H1 (cell line): ENCODE data around the gene CD226. TPM values are rescaled to one million over a fixed set of nuclear protein-coding genes. Genes with fewer than 3 reads are reported as not detected.

Experiments used
- CTCF ChIA-PET: fragments of 300-600 bp; sonication (Branson Sonifier 250); formaldehyde crosslinking; loops from one replicate; lab custom pipeline; 2021; ENCODE audit not compliant: partially characterized antibody; lab: Charles Lee
- POLR2A ChIA-PET: fragments of 300-600 bp; sonication (Branson Sonifier 250); formaldehyde crosslinking; loops from one replicate; lab custom pipeline; 2021; ENCODE audit warnings: inconsistent platforms; ENCODE audit not compliant: partially characterized antibody; lab: Charles Lee
- DNase-seq, 2 experiments: peaks; one replicate each; pipeline versions ENCODE4 v3.0.0 to v3.0.0-alpha.2; 2010 to 2022; ENCODE audit warnings: low spot score in 2 of 2, low read depth in 1 of 2, mixed read lengths in 1 of 2
- FAIRE-seq: peaks from 2 replicates; lab custom pipeline; 2011; peaks lifted over from hg19 to GRCh38; lab: Jason Lieb, UNC
- H2AFZ ChIP-seq: 2 replicates; pipeline ENCODE4 v1.8.1; 2012; ENCODE audit warnings: low read length, inconsistent platforms
- H2AK5ac ChIP-seq: 2 replicates; pipeline ENCODE4 v1.6.1; 2013; ENCODE audit warnings: low read depth, low read length
- H2BK120ac ChIP-seq: replicated peaks from 2 replicates; pipeline ENCODE3; 2013; ENCODE audit warnings: low read depth, low read length, inconsistent platforms
- H2BK12ac ChIP-seq: 2 replicates; pipeline ENCODE4 v1.6.1; 2013; ENCODE audit warnings: low read depth, low read length
- H2BK15ac ChIP-seq: 2 replicates; pipeline ENCODE4 v1.6.1; 2013; ENCODE audit warnings: low read length
- H2BK20ac ChIP-seq: 2 replicates; pipeline ENCODE4 v1.6.1; 2013; ENCODE audit warnings: low read length
- H2BK5ac ChIP-seq: 2 replicates; pipeline ENCODE4 v1.6.1; 2013; ENCODE audit warnings: low read depth, low read length
- H3K14ac ChIP-seq: 2 replicates; pipeline ENCODE4 v1.6.1; 2013; ENCODE audit warnings: inconsistent platforms; ENCODE audit not compliant: insufficient read length
- H3K18ac ChIP-seq: 2 replicates; pipeline ENCODE4 v1.6.1; 2013; ENCODE audit warnings: low read length; ENCODE audit errors: extremely low read depth
- H3K23ac ChIP-seq: 2 replicates; pipeline ENCODE4 v1.6.1; 2013; ENCODE audit warnings: inconsistent platforms; ENCODE audit not compliant: insufficient read length
- H3K23me2 ChIP-seq: 2 replicates; pipeline ENCODE4 v1.6.1; 2013; ENCODE audit warnings: low read depth, low read length
- H3K27ac ChIP-seq: 2 replicates; pipeline ENCODE4 v1.6.1; 2011; ENCODE audit warnings: low read depth, low read length, inconsistent platforms
- H3K27me3 ChIP-seq, 4 experiments: replicated peaks in 1 of 4; 1 replicate in 1 of 4; 2 replicates in 3 of 4; pipeline versions ENCODE4 v1.6.1 to v1.8.1; 2011 to 2013; ENCODE audit warnings: low read length in 3 of 4, mild to moderate bottlenecking in 3 of 4, inconsistent platforms in 2 of 4, mixed read lengths in 2 of 4, moderate library complexity in 1 of 4; ENCODE audit not compliant: control insufficient read depth in 3 of 4, insufficient read depth in 3 of 4; ENCODE audit errors: extremely low read depth in 1 of 4
- H3K36me3 ChIP-seq, 4 experiments: 2 replicates each; pipeline versions ENCODE4 v1.6.1 to v1.8.1; 2011 to 2013; ENCODE audit warnings: mild to moderate bottlenecking in 4 of 4, low read length in 3 of 4, moderate library complexity in 2 of 4, control low read depth in 1 of 4, inconsistent platforms in 1 of 4; ENCODE audit not compliant: insufficient read depth in 4 of 4, control insufficient read depth in 2 of 4
- H3K4ac ChIP-seq: replicated peaks from 2 replicates; pipeline ENCODE3; 2013; ENCODE audit warnings: low read length, low read depth, mixed read lengths, inconsistent platforms; ENCODE audit not compliant: insufficient read length
- H3K4me1 ChIP-seq, 4 experiments: replicated peaks in 1 of 4; 1 replicate in 1 of 4; 2 replicates in 3 of 4; pipeline versions ENCODE4 v1.6.1 to v1.8.1; 2011 to 2013; ENCODE audit warnings: low read length in 3 of 4, inconsistent platforms in 2 of 4, mixed read lengths in 1 of 4; ENCODE audit not compliant: insufficient read depth in 4 of 4, control insufficient read depth in 3 of 4
- H3K4me2 ChIP-seq, 2 experiments: 2 replicates each; pipeline versions ENCODE4 v1.6.1 to v1.8.1; 2011 to 2013; ENCODE audit warnings: low read depth in 2 of 2, low read length in 2 of 2, control low read depth in 1 of 2, inconsistent platforms in 1 of 2, mild to moderate bottlenecking in 1 of 2; ENCODE audit not compliant: insufficient read depth in 1 of 2
- H3K4me3 ChIP-seq, 4 experiments: fragments of 200-600, 300-600 bp in 1 of 4; sonication (generic), shearing (Covaris generic), sonication (Bioruptor Twin) in 1 of 4; 2 replicates each; pipeline versions ENCODE4 v1.5.1 to v1.8.1; 2011 to 2016; ENCODE audit warnings: low read length in 4 of 4, low read depth in 3 of 4, control low read depth in 2 of 4, inconsistent platforms in 2 of 4, mild to moderate bottlenecking in 2 of 4, mixed read lengths in 1 of 4, moderate library complexity in 1 of 4; ENCODE audit not compliant: insufficient read depth in 2 of 4; ENCODE audit errors: extremely low read depth in 1 of 4
- H3K56ac ChIP-seq: replicated peaks from 2 replicates; pipeline ENCODE3; 2013; ENCODE audit warnings: low read depth, mild to moderate bottlenecking, mixed read lengths, low read length, inconsistent platforms; ENCODE audit not compliant: insufficient read length
- H3K79me1 ChIP-seq: 2 replicates; pipeline ENCODE4 v1.6.1; 2013; ENCODE audit warnings: low read depth, low read length, control low read depth
- H3K79me2 ChIP-seq, 2 experiments: 2 replicates each; pipeline versions ENCODE4 v1.6.1 to v1.8.1; 2012 to 2013; ENCODE audit warnings: low read length in 2 of 2, mild to moderate bottlenecking in 2 of 2, inconsistent platforms in 1 of 2; ENCODE audit not compliant: insufficient read depth in 2 of 2, control insufficient read depth in 1 of 2
- H3K9ac ChIP-seq, 4 experiments: replicated peaks in 1 of 4; 1 replicate in 1 of 4; 2 replicates in 3 of 4; pipeline versions ENCODE4 v1.6.1 to v1.8.1; 2011 to 2013; ENCODE audit warnings: low read depth in 3 of 4, low read length in 3 of 4, control low read depth in 2 of 4, mild to moderate bottlenecking in 2 of 4, moderate library complexity in 2 of 4, inconsistent platforms in 1 of 4; ENCODE audit errors: extremely low read depth in 1 of 4
- H3K9me3 ChIP-seq, 2 experiments: 2 replicates each; pipeline versions ENCODE4 v1.6.1 to v1.8.1; 2012 to 2013; ENCODE audit warnings: mild to moderate bottlenecking in 2 of 2, moderate library complexity in 2 of 2, control low read depth in 1 of 2, inconsistent platforms in 1 of 2, low read depth in 1 of 2, low read length in 1 of 2, mixed read lengths in 1 of 2; ENCODE audit not compliant: insufficient read depth in 2 of 2
- H4K20me1 ChIP-seq, 2 experiments: replicated peaks in 1 of 2; 2 replicates each; pipeline versions ENCODE3 to v1.8.1; 2011 to 2013; ENCODE audit warnings: inconsistent platforms in 2 of 2, low read length in 2 of 2, mild to moderate bottlenecking in 1 of 2; ENCODE audit not compliant: insufficient read depth in 2 of 2, control insufficient read depth in 1 of 2
- H4K5ac ChIP-seq: 2 replicates; pipeline ENCODE4 v1.6.1; 2013; ENCODE audit warnings: low read length, low read depth, mixed read lengths, inconsistent platforms; ENCODE audit not compliant: insufficient read length
- H4K8ac ChIP-seq: 2 replicates; pipeline ENCODE4 v1.8.0; 2013; ENCODE audit warnings: mild to moderate bottlenecking, moderate library complexity, low read length, inconsistent platforms; ENCODE audit not compliant: insufficient read depth; ENCODE audit errors: extremely low read depth
- H4K91ac ChIP-seq: replicated peaks from 2 replicates; pipeline ENCODE3; 2013; ENCODE audit warnings: low read length, mixed read lengths, inconsistent platforms; ENCODE audit not compliant: insufficient read length
- BACH1 ChIP-seq: IDR thresholded peaks from 2 replicates; pipeline ENCODE4 v1.6.1; 2012; ENCODE audit warnings: low read length, improper control_type of control experiment
- BRCA1 ChIP-seq: IDR thresholded peaks from 2 replicates; pipeline ENCODE4 v1.6.1; 2012; ENCODE audit warnings: low read depth, low read length, improper control_type of control experiment
- CBX8 ChIP-seq: fragments of 300-800, 300-1000 bp; sonication (generic); IDR thresholded peaks from 2 replicates; pipeline ENCODE4 v1.7.1; 2016; ENCODE audit warnings: low read depth, low read length, borderline replicate concordance
- CREB1 ChIP-seq: IDR thresholded peaks from 2 replicates; pipeline ENCODE4 v1.6.1; 2012; ENCODE audit warnings: inconsistent platforms
- GABPA ChIP-seq: IDR thresholded peaks from 2 replicates; pipeline ENCODE4 v1.6.1; 2011; ENCODE audit warnings: mild to moderate bottlenecking, low read length, moderate library complexity, borderline replicate concordance; ENCODE audit not compliant: insufficient read depth
- HDAC6 ChIP-seq: IDR thresholded peaks from one replicate; pipeline ENCODE4 v1.7.1; 2012; ENCODE audit warnings: low read depth, mild to moderate bottlenecking, inconsistent platforms, low read length, moderate library complexity
- JUN ChIP-seq: IDR thresholded peaks from 2 replicates; pipeline ENCODE4 v1.6.1; 2011; ENCODE audit warnings: low read depth, mild to moderate bottlenecking, improper control_type of control experiment, low read length
- JUND ChIP-seq: IDR thresholded peaks from 2 replicates; pipeline ENCODE4 v1.6.1; 2011; ENCODE audit warnings: mild to moderate bottlenecking, improper control_type of control experiment, low read length
- RBBP5 ChIP-seq: IDR thresholded peaks from 2 replicates; pipeline ENCODE4 v1.7.1; 2012; ENCODE audit warnings: low read depth, mild to moderate bottlenecking, inconsistent platforms, low read length, moderate library complexity, borderline replicate concordance
- RFX5 ChIP-seq: IDR thresholded peaks from 2 replicates; pipeline ENCODE4 v1.6.1; 2011; ENCODE audit warnings: low read depth, low read length, improper control_type of control experiment, borderline replicate concordance
- SIX5 ChIP-seq: IDR thresholded peaks from 2 replicates; pipeline ENCODE4 v1.6.1; 2011; ENCODE audit warnings: mild to moderate bottlenecking, low read depth, low read length
- SP4 ChIP-seq: IDR thresholded peaks from 2 replicates; pipeline ENCODE4 v1.6.1; 2012; ENCODE audit warnings: low read length, inconsistent platforms
- SRF ChIP-seq: IDR thresholded peaks from 2 replicates; pipeline ENCODE4 v1.6.1; 2011; ENCODE audit warnings: mild to moderate bottlenecking, low read depth, low read length, moderate library complexity
- TAF7 ChIP-seq: optimal IDR thresholded peaks from 2 replicates; pipeline ENCODE3; 2011; ENCODE audit warnings: low read depth, mild to moderate bottlenecking, inconsistent platforms, low read length, moderate library complexity, borderline replicate concordance
- YY1 ChIP-seq: IDR thresholded peaks from 2 replicates; pipeline ENCODE4 v1.6.1; 2011; ENCODE audit warnings: low read depth, mild to moderate bottlenecking, low read length
- ZNF274 ChIP-seq: IDR thresholded peaks from 2 replicates; pipeline ENCODE4 v1.7.0; 2012; ENCODE audit warnings: low read length, borderline replicate concordance; ENCODE audit errors: extremely low read depth
- WGBS, 2 experiments: shearing (Covaris generic) in 1 of 2; methylation state at CpG; one replicate each; pipeline versions ENCODE4 v1.1.6 to v1.1.7; 2013 to 2015; ENCODE audit warnings: low lambda C conversion rate in 2 of 2, mixed read lengths in 2 of 2, inconsistent platforms in 1 of 2, low coverage in 1 of 2, missing lambda C conversion rate in 1 of 2; ENCODE audit not compliant: insufficient replicate concordance in 2 of 2, insufficient coverage in 1 of 2, insufficient read length in 1 of 2; ENCODE audit errors: extremely low coverage in 1 of 2, missing lambda C conversion rate in 1 of 2; 5-methylcytosine and 5-hydroxymethylcytosine counted together
- polyA plus RNA-seq, 7 experiments: library from polyadenylated mRNA; depleted of rRNA in 3 of 7; stranded (reverse) in 5 of 7; unstranded in 2 of 7; fragments of >200 nt in 5 of 7; fragments of 200-250 nt in 2 of 7; gene quantifications; 1 replicate in 5 of 7; 2 replicates in 1 of 7; 4 replicates in 1 of 7; pipeline versions ENCODE4 v1.2.1 to v1.2.3, GENCODE V29; 2011 to 2013; ENCODE audit warnings: missing spikeins in 2 of 7, mixed read lengths in 2 of 7
- total RNA-seq: library from RNA; stranded (reverse); fragmentation: NEBNext Ultra II Directional; extraction: Animal tissue kit (Norgen Biotek cat#: 25700); gene quantifications from 2 replicates; pipeline ENCODE4 v1.2.1, GENCODE V29; 2021
- TF ChIP-seq, protein P1 (sequence below): IDR thresholded peaks from 2 replicates; pipeline ENCODE4 v1.6.1; 2012; ENCODE audit warnings: inconsistent platforms

The CD226 gene
- total and polyA plus RNA-seq, 2 of the 8 experiments (the other 6 are each of a cell fraction or from before 2014, with no cell fraction given) = not detected

DNA sequence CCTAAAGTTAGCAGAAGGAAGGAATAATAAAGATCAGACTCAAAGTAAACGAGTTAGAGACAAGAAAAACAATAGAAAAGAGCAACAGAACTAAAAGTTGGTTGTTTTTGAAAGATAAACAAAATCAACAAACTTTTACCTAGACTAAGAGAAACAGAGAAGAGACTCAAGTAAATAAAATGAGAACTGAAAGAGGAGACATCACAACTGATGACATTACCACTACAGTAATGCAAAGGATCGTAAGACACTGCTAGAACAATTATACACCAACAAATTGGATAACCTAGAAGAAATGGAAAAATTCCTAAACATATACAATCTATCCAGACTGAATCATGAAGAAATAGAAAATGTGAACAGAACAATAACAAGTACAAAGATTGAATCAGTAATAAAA, 139.3 kb downstream of the CD226 start:
- H4K91ac ChIP-seq = no peak overlapping the region
- no peak for TF ChIP-seq SP4
- TF ChIP-seq GABPA = no peak
- no peak for TF ChIP-seq RFX5
- no peak for TF ChIP-seq TAF7
- TF ChIP-seq CREB1 = no peak
- TF ChIP-seq BACH1 = no peak
- no peak for TF ChIP-seq JUND
- no peak for TF ChIP-seq HDAC6
- TF ChIP-seq SIX5 = no peak
- no peak for TF ChIP-seq CBX8
- TF ChIP-seq, protein P1, sequence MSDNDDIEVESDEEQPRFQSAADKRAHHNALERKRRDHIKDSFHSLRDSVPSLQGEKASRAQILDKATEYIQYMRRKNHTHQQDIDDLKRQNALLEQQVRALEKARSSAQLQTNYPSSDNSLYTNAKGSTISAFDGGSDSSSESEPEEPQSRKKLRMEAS = no peak
- TF ChIP-seq ZNF274 = no peak
- TF ChIP-seq JUN = no peak
- no peak for TF ChIP-seq BRCA1
- TF ChIP-seq RBBP5 = no peak
- TF ChIP-seq YY1 = no peak
- no peak for TF ChIP-seq SRF
- no peaks in the 10 kb centered on the region for H3K36me3 ChIP-seq
- DNase-seq = no peak
- H3K9ac ChIP-seq = no peak overlapping the region
- H2BK12ac ChIP-seq = no peak overlapping the region
- H3K79me2 ChIP-seq = no peaks in the 10 kb centered on the region
- H3K27ac ChIP-seq = no peak overlapping the region
- H3K79me1 ChIP-seq = no peaks in the 10 kb centered on the region
- H2BK5ac ChIP-seq = no peak overlapping the region
- no peaks in the 10 kb centered on the region for H4K20me1 ChIP-seq
- H3K14ac ChIP-seq = no peak overlapping the region
- no peak overlapping the region for H3K4ac ChIP-seq
- H3K27me3 ChIP-seq = no peaks in the 10 kb centered on the region
- no peak overlapping the region for H3K4me3 ChIP-seq
- POLR2A ChIA-PET = no interaction called here
- WGBS, 2 experiments = 83% methylated on average over 2 of the region's 2 CpGs; no CpG with 5 or more reads in 1 of the 2 experiments
- H3K18ac ChIP-seq = no peak overlapping the region
- no peak overlapping the region for H3K23ac ChIP-seq
- H3K4me1 ChIP-seq = no peaks in the 10 kb centered on the region
- no peak for FAIRE-seq
- no peak overlapping the region for H3K56ac ChIP-seq
- no peak overlapping the region for H3K4me2 ChIP-seq
- H2AFZ ChIP-seq = no peak overlapping the region
- H2BK120ac ChIP-seq = no peak overlapping the region
- no peak overlapping the region for H4K8ac ChIP-seq
- H3K23me2 ChIP-seq = no peaks in the 10 kb centered on the region
- no peak overlapping the region for H4K5ac ChIP-seq
- H2BK15ac ChIP-seq = no peak overlapping the region
- CTCF ChIA-PET = no interaction called here
- H2BK20ac ChIP-seq = no peak overlapping the region
- H3K9me3 ChIP-seq = no peaks in the 10 kb centered on the region
- H2AK5ac ChIP-seq = no peak overlapping the region
